Stimulated activated CD4-positive, alpha-beta T cell treated with anti-CD3 and anti-CD28 coated beads, TNF-alpha, amount 100 ng/mL, for 24 hours (primary cell): ENCODE results near the gene RPS27L.
"Not testable (repeated sequence)": the region's sequence is repeated elsewhere in the genome, so short reads cannot be mapped to it uniquely, and the experiment has no call there.

Experiments used
- DNase-seq, 3 experiments: peaks; one replicate each; pipeline ENCODE4 v3.0.0-alpha.2; 2020; ENCODE audit warnings: low read depth in 3 of 3

The RPS27L gene

DNA sequence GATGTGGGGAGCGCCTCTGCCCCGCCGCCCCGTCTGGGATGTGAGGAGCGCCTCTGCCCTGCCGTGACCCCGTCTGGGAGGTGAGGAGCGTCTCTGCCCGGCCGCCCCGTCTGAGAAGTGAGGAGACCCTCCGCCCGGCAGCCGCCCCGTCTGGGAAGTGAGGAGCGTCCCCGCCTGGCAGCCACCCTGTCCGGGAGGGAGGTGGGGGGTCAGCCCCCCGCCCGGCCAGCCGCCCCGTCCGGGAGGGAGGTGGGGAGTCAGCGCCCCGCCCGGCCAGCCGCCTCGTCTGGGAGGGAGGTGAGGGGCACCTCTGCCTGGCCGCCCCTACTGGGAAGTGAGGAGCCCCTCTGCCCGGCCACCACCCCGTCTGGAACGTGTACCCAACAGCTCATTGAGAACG lies 58.4 kb downstream of the RPS27L start:
- not testable (repeated sequence) for DNase-seq
